Neural cell (in vitro differentiated cells): ENCODE data around the gene HOXB9.

Experiments
- CTCF ChIP-seq: fragments of 450-650 bp; IDR thresholded peaks from 2 replicates; pipeline ENCODE4 v1.5.1; 2014; ENCODE audit warnings: antibody characterized with exemption, mild to moderate bottlenecking, moderate library complexity; ENCODE audit not compliant: poor library complexity, severe bottlenecking
- EP300 ChIP-seq: fragments of 450-650 bp; conservative IDR thresholded peaks from 2 replicates; pipeline ENCODE4 v1.6.1; 2014; ENCODE audit warnings: antibody characterized with exemption, mild to moderate bottlenecking, moderate library complexity; ENCODE audit not compliant: poor library complexity, severe bottlenecking
- EZH2 ChIP-seq: fragments of 200-600, 300-800 bp; shearing (Covaris generic), sonication (generic); IDR thresholded peaks from 2 replicates; pipeline ENCODE4 v1.6.1; 2014; ENCODE audit warnings: antibody characterized with exemption, low read length, borderline replicate concordance, mild to moderate bottlenecking; ENCODE audit not compliant: insufficient read depth, poor library complexity, severe bottlenecking
- POLR2AphosphoS5 ChIP-seq: IDR thresholded peaks from 2 replicates; pipeline ENCODE4 v1.6.1; 2012
- RAD21 ChIP-seq: fragments of 450-650 bp; conservative IDR thresholded peaks from 2 replicates; pipeline ENCODE4 v1.6.1; 2014; ENCODE audit warnings: antibody characterized with exemption, mild to moderate bottlenecking, moderate library complexity
- REST ChIP-seq: IDR thresholded peaks from 2 replicates; pipeline ENCODE4 v1.6.1; 2012; ENCODE audit warnings: borderline replicate concordance

GRCh38 chr17:48629411-48629759 is 3.2 kb upstream of the HOXB9 start:
- no peak for TF ChIP-seq CTCF
- TF ChIP-seq EP300 = no peak
- TF ChIP-seq EZH2 = no peak
- TF ChIP-seq REST = no peak
- no peak for TF ChIP-seq POLR2AphosphoS5
- no peak for TF ChIP-seq RAD21
